Endodermal cell (in vitro differentiated cells): Measurements from ENCODE around the gene NPHP4. TPM values are rescaled to one million over a fixed set of nuclear protein-coding genes. Genes with fewer than 3 reads are reported as not detected.

Experiments
- DNase-seq: peaks from one replicate; pipeline ENCODE4 v3.0.0-alpha.2; 2017
- H3K27ac ChIP-seq: 2 replicates; pipeline ENCODE4 v1.5.1; 2013; ENCODE audit warnings: mild to moderate bottlenecking, low read depth, low read length, moderate library complexity
- H3K27me3 ChIP-seq: 2 replicates; pipeline ENCODE4 v1.6.1; 2013; ENCODE audit warnings: mild to moderate bottlenecking, low read length, moderate library complexity; ENCODE audit not compliant: insufficient read depth, control insufficient read depth, poor library complexity, severe bottlenecking
- H3K36me3 ChIP-seq: 2 replicates; pipeline ENCODE4 v1.7.0; 2013; ENCODE audit warnings: mild to moderate bottlenecking, low read length, moderate library complexity; ENCODE audit not compliant: control insufficient read depth, insufficient read depth
- H3K4me1 ChIP-seq: one replicate; pipeline ENCODE4 v1.7.0; 2013; ENCODE audit warnings: low read length; ENCODE audit not compliant: control insufficient read depth, insufficient read depth
- H3K4me3 ChIP-seq: 2 replicates; pipeline ENCODE4 v1.5.1; 2013; ENCODE audit warnings: mild to moderate bottlenecking, low read length, moderate library complexity
- H3K9ac ChIP-seq: 2 replicates; pipeline ENCODE4 v1.6.1; 2013; ENCODE audit warnings: mild to moderate bottlenecking, low read length, moderate library complexity; ENCODE audit not compliant: poor library complexity, severe bottlenecking; ENCODE audit errors: extremely low read depth
- H3K9me3 ChIP-seq: 2 replicates; pipeline ENCODE4 v1.6.1; 2013; ENCODE audit warnings: mild to moderate bottlenecking, low read length, moderate library complexity; ENCODE audit not compliant: control insufficient read depth
- H3K27ac Mint-ChIP-seq: 2 replicates; pipeline ENCODE4 v1.8.0; 2020; ENCODE audit warnings: mixed read lengths
- H3K27me3 Mint-ChIP-seq: 2 replicates; pipeline ENCODE4 v1.8.0; 2021; ENCODE audit warnings: mild to moderate bottlenecking, mixed read lengths; ENCODE audit not compliant: insufficient read depth
- H3K36me3 Mint-ChIP-seq: 2 replicates; pipeline ENCODE4 v1.8.0; 2020; ENCODE audit warnings: low read depth, mixed read lengths
- H3K4me1 Mint-ChIP-seq: 2 replicates; pipeline ENCODE4 v1.8.0; 2020; ENCODE audit warnings: mixed read lengths
- H3K4me3 Mint-ChIP-seq: 2 replicates; pipeline ENCODE4 v1.8.0; 2020; ENCODE audit warnings: mild to moderate bottlenecking, moderate library complexity, mixed read lengths
- H3K9me3 Mint-ChIP-seq: 2 replicates; pipeline ENCODE4 v1.8.0; 2020; ENCODE audit warnings: mild to moderate bottlenecking, mixed read lengths
- WGBS, 2 experiments: methylation state at CpG; one replicate each; pipeline versions ENCODE4 v1.1.5 to v1.1.7; 2013; ENCODE audit warnings: missing lambda C conversion rate in 2 of 2, mixed read lengths in 1 of 2; ENCODE audit not compliant: insufficient coverage in 1 of 2, insufficient read length in 1 of 2; 5-methylcytosine and 5-hydroxymethylcytosine counted together
- total RNA-seq, 2 donors: library from RNA; stranded (reverse); fragmentation: NEBNext Ultra II Directional in 1 of 2; extraction: Animal tissue kit (Norgen Biotek cat#: 25700) in 1 of 2; gene quantifications; 2 replicates in 1 of 2; 3 replicates in 1 of 2; pipeline ENCODE4 v1.2.1, GENCODE V29; 2021
- TF ChIP-seq, protein P1 (sequence below): fragments of 200-600 bp; sonication (generic); conservative IDR thresholded peaks from 2 replicates; pipeline ENCODE4 v1.5.0; 2021; ENCODE audit warnings: antibody characterized with exemption, mild to moderate bottlenecking

Gene NPHP4
- total RNA-seq, 2 donors from 2014 or later: 19.1 to 25.4 TPM

- H3K36me3 ChIP-seq: no peaks in the 10 kb centered on the region
- DNase-seq: no peak
- H3K9me3 ChIP-seq: no peaks in the 10 kb centered on the region
- Mint-ChIP-seq H3K27me3 (no peaks in the 10 kb centered on the region), H3K4me3 (no peak overlapping the region), H3K36me3 (no peaks in the 10 kb centered on the region), H3K4me1 (peaks cover 3% of the 10 kb centered on the region), H3K9me3 (no peaks in the 10 kb centered on the region), H3K27ac (no peak overlapping the region)
- H3K4me1 ChIP-seq: no peaks in the 10 kb centered on the region
- WGBS, 2 experiments: 88 to 92% methylated on average over 13 to 15 of the region's 15 CpGs
- H3K4me3 ChIP-seq: no peak overlapping the region
- no peak overlapping the region for H3K27ac ChIP-seq
- no peaks in the 10 kb centered on the region for H3K27me3 ChIP-seq
- no peak overlapping the region for H3K9ac ChIP-seq
- TF ChIP-seq, protein P1, sequence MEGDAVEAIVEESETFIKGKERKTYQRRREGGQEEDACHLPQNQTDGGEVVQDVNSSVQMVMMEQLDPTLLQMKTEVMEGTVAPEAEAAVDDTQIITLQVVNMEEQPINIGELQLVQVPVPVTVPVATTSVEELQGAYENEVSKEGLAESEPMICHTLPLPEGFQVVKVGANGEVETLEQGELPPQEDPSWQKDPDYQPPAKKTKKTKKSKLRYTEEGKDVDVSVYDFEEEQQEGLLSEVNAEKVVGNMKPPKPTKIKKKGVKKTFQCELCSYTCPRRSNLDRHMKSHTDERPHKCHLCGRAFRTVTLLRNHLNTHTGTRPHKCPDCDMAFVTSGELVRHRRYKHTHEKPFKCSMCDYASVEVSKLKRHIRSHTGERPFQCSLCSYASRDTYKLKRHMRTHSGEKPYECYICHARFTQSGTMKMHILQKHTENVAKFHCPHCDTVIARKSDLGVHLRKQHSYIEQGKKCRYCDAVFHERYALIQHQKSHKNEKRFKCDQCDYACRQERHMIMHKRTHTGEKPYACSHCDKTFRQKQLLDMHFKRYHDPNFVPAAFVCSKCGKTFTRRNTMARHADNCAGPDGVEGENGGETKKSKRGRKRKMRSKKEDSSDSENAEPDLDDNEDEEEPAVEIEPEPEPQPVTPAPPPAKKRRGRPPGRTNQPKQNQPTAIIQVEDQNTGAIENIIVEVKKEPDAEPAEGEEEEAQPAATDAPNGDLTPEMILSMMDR: no peak
Observed at GRCh38 chr1:6040444-6040843, 48.2 kb upstream of the NPHP4 start.

DNA sequence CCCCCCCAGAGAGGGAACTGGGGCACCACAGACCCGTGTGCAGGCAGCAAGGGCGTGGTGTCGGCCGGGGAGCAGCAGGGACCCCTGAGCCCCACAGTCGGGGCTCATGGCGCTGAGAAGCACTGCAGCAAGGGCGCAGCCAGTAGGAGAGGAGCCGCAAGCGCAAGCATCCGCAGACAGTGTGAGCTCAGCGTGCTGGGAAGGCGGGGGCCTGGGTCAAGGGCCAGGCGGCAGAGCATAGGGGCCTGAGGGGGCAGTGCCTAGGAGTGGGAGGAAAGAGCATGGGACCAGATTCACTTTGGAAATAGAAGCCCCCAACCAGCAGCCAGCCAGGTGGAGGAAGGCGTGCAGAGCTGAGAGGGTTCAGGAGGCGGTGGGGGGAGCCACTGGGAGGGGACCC, 46.8 kb upstream of the NPHP4 start:
- Histone ChIP-seq H3K36me3 (no peaks in the 10 kb centered on the region), H3K4me1 (no peaks in the 10 kb centered on the region), H3K27me3 (no peaks in the 10 kb centered on the region), H3K27ac (no peak overlapping the region), H3K9me3 (no peaks in the 10 kb centered on the region), H3K9ac (no peak overlapping the region), H3K4me3 (no peak overlapping the region)
- TF ChIP-seq, protein P1: no peak
- Mint-ChIP-seq H3K4me1 (peaks cover 3% of the 10 kb centered on the region), H3K36me3 (no peaks in the 10 kb centered on the region), H3K9me3 (no peaks in the 10 kb centered on the region), H3K4me3 (no peak overlapping the region), H3K27me3 (no peaks in the 10 kb centered on the region), H3K27ac (no peak overlapping the region)
- 93 to 96% methylated on average over 15 of the region's 15 CpGs for WGBS, 2 experiments
- DNase-seq: no peak

- 90 to 98% methylated on average over 6 to 7 of the region's 7 CpGs for WGBS, 2 experiments
- Mint-ChIP-seq H3K36me3 (no peaks in the 10 kb centered on the region), H3K9me3 (no peaks in the 10 kb centered on the region), H3K27me3 (no peaks in the 10 kb centered on the region), H3K4me1 (peaks cover 3% of the 10 kb centered on the region), H3K27ac (no peak overlapping the region), H3K4me3 (no peak overlapping the region)
- no peak overlapping the region for H3K27ac ChIP-seq
- no peaks in the 10 kb centered on the region for H3K36me3 ChIP-seq
- no peak overlapping the region for H3K4me3 ChIP-seq
- H3K27me3 ChIP-seq: no peaks in the 10 kb centered on the region
- TF ChIP-seq, protein P1: no peak
- no peaks in the 10 kb centered on the region for H3K9me3 ChIP-seq
- no peak overlapping the region for H3K9ac ChIP-seq
- H3K4me1 ChIP-seq: no peaks in the 10 kb centered on the region
- DNase-seq: no peak
Observed at GRCh38 chr1:6038603-6039002, 46.4 kb upstream of the NPHP4 start.
